Measurements from ENCODE around the gene YJU2.

The YJU2 gene

GRCh38 chr19:4301590-4302242 is 54.8 kb downstream of the YJU2 start:
- DNase-seq, result no peak

- no peak for DNase-seq
Measured at GRCh38 chr19:4302243-4302640, 55.4 kb downstream of the YJU2 start, which contains the start of gene TMIGD2. Gene TMIGD2 (minus strand): TSS chr19:4302389. CDS start chr19:4302385, 4 bp downstream.

- DNase-seq, result no peak
Measured at GRCh38 chr19:4303819-4304537, 57.1 kb downstream of the YJU2 start.

- no peak for DNase-seq
Measured at GRCh38 chr19:4304538-4305256, 57.8 kb downstream of the YJU2 start, which contains the start of gene FSD1. Gene FSD1 (plus strand): TSS chr19:4304598. CDS start chr19:4304747, 149 bp downstream.

- no peak for DNase-seq
Measured at GRCh38 chr19:4305257-4305612, 58.4 kb downstream of the YJU2 start.

GRCh38 chr19:4305659-4306058 is 58.8 kb downstream of the YJU2 start:
- no peak for DNase-seq

GRCh38 chr19:4310247-4311121 is 63.6 kb downstream of the YJU2 start:
- no peak for DNase-seq

GRCh38 chr19:4313847-4314490 is 67.1 kb downstream of the YJU2 start:
- DNase-seq, result no peak

- DNase-seq, result no peak
Measured at GRCh38 chr19:4316956-4317355, 70.1 kb downstream of the YJU2 start.

- DNase-seq, result no peak
Measured at GRCh38 chr19:4318460-4318859, 71.6 kb downstream of the YJU2 start.
